ENCODE measurements around the gene OR52E4.

OR52E4 gene

GRCh38 chr11:5880329-5880728 lies at the start of gene OR52E4:
Gene OR52E4 (plus strand): TSS chr11:5880629. CDS start chr11:5884293, 3,664 bp downstream.
- no peak for DNase-seq

GRCh38 chr11:5831196-5831829 lies 49.1 kb upstream of the OR52E4 start:
- no peak for DNase-seq

GRCh38 chr11:5833446-5833845 lies 47.0 kb upstream of the OR52E4 start:
- DNase-seq: no peak

GRCh38 chr11:5837695-5838094 lies 42.7 kb upstream of the OR52E4 start:
- DNase-seq: no peak

- DNase-seq: no peak
These were observed 38.6 kb upstream of the OR52E4 start, which contains the start of gene OR52E6 for GRCh38 chr11:5841797-5842196. Gene OR52E6 (minus strand): TSS chr11:5841897. CDS start chr11:5841897, 0 bp downstream.

- no peak for DNase-seq
These were observed 33.7 kb upstream of the OR52E4 start for GRCh38 chr11:5846701-5847100.

- DNase-seq: no peak
These were observed 32.7 kb upstream of the OR52E4 start for GRCh38 chr11:5847711-5848110.

- DNase-seq: no peak
These were observed 29.4 kb upstream of the OR52E4 start for GRCh38 chr11:5851002-5851401.

GRCh38 chr11:5857590-5857989 lies 22.8 kb upstream of the OR52E4 start, which contains the start of gene OR52E8:
Gene OR52E8 (minus strand): TSS chr11:5857690. CDS start chr11:5857690, 0 bp downstream.
- DNase-seq: no peak

GRCh38 chr11:5865826-5866225 lies 14.6 kb upstream of the OR52E4 start:
- DNase-seq: no peak

GRCh38 chr11:5878564-5878963 lies 1.9 kb upstream of the OR52E4 start:
- DNase-seq: no peak

GRCh38 chr11:5881756-5882155 lies 1.3 kb downstream of the OR52E4 start:
- no peak for DNase-seq

GRCh38 chr11:5887172-5887571 lies 6.7 kb downstream of the OR52E4 start:
- no peak for DNase-seq

GRCh38 chr11:5887661-5888060 lies 7.2 kb downstream of the OR52E4 start:
- no peak for DNase-seq

- no peak for DNase-seq
These were observed 10.9 kb downstream of the OR52E4 start for GRCh38 chr11:5891216-5891800.

GRCh38 chr11:5892908-5893307 lies 12.5 kb downstream of the OR52E4 start, which contains the start of gene OR52E5:
Gene OR52E5 (plus strand): TSS chr11:5893208. CDS start chr11:5900777, 7,569 bp downstream.
- no peak for DNase-seq

- no peak for DNase-seq
These were observed 19.1 kb downstream of the OR52E4 start for GRCh38 chr11:5899534-5899933.

GRCh38 chr11:5910540-5910939 lies 30.1 kb downstream of the OR52E4 start:
- DNase-seq: no peak

GRCh38 chr11:5922749-5923426 lies 42.5 kb downstream of the OR52E4 start:
- DNase-seq: no peak

GRCh38 chr11:5923427-5923776 lies 43.0 kb downstream of the OR52E4 start:
- no peak for DNase-seq

GRCh38 chr11:5923794-5924193 lies 43.4 kb downstream of the OR52E4 start:
- no peak for DNase-seq

GRCh38 chr11:5928271-5928670 lies 47.8 kb downstream of the OR52E4 start:
- no peak for DNase-seq

- no peak for DNase-seq
These were observed 48.4 kb downstream of the OR52E4 start for GRCh38 chr11:5928811-5929210.
